DMS79 treated with DMSO at 0.1 percent for 48 hours (cell line): ENCODE results near the gene ASB2.

Experiments used
- DNase-seq: peaks from one replicate; lab custom pipeline; 2025; lab: John Stamatoyannopoulos, UW

ASB2 gene

GRCh38 chr14:94000267-94000666 lies 23.9 kb upstream of the ASB2 start:
- no peak for DNase-seq

GRCh38 chr14:93999573-93999972 lies 23.2 kb upstream of the ASB2 start:
- DNase-seq = no peak

- no peak for DNase-seq
Measured at GRCh38 chr14:93998871-93999403, 22.6 kb upstream of the ASB2 start.

- DNase-seq = no peak
Measured at GRCh38 chr14:93997916-93998870, 21.8 kb upstream of the ASB2 start.

GRCh38 chr14:93997082-93997481 lies 20.7 kb upstream of the ASB2 start, which contains the start of gene CCDC197:
Gene CCDC197 (plus strand): TSS chr14:93997301. CDS start chr14:93998132, 831 bp downstream.
- no peak for DNase-seq

- DNase-seq = no peak
Measured at GRCh38 chr14:93996130-93996695, 19.8 kb upstream of the ASB2 start.

- DNase-seq = no peak
Measured at GRCh38 chr14:93994919-93995682, 18.7 kb upstream of the ASB2 start.

GRCh38 chr14:93993382-93993781 lies 17.0 kb upstream of the ASB2 start:
- DNase-seq = no peak

- DNase-seq = no peak
Measured at GRCh38 chr14:93991649-93992048, 15.3 kb upstream of the ASB2 start.

GRCh38 chr14:93991212-93991611 lies 14.8 kb upstream of the ASB2 start:
- no peak for DNase-seq

GRCh38 chr14:93989939-93990338 lies 13.6 kb upstream of the ASB2 start:
- DNase-seq = no peak

- no peak for DNase-seq
Measured at GRCh38 chr14:93987815-93988476, 11.6 kb upstream of the ASB2 start.

- peak; percentile 53 for DNase-seq
Measured at GRCh38 chr14:93987376-93987775, 11.0 kb upstream of the ASB2 start.

- DNase-seq = peak; percentile 50
Measured at GRCh38 chr14:93986955-93987354, 10.6 kb upstream of the ASB2 start.

GRCh38 chr14:93984987-93985410 lies 8.6 kb upstream of the ASB2 start:
- DNase-seq = no peak

- no peak for DNase-seq
Measured at GRCh38 chr14:93984070-93984469, 7.7 kb upstream of the ASB2 start.

GRCh38 chr14:93982230-93983007 lies 6.0 kb upstream of the ASB2 start:
- DNase-seq = no peak

- no peak for DNase-seq
Measured at GRCh38 chr14:93981316-93982229, 5.2 kb upstream of the ASB2 start.

GRCh38 chr14:93980456-93981201 lies 4.3 kb upstream of the ASB2 start:
- DNase-seq = no peak
